Endothelial cell of umbilical vein (primary cell): ENCODE data around the gene NFYC. TPM values are rescaled to one million over a fixed set of nuclear protein-coding genes. Genes with fewer than 3 reads are reported as not detected.

Experiments used
- BruUV-seq: library from RNA; stranded (reverse); fragments of 400-500 nt; replicated peaks from 2 replicates; lab custom pipeline; 2021; lab: Mats Ljungman, UMichigan
- CTCF ChIA-PET: fragments of 300-600, 350-600 bp; sonication (Branson Sonifier 250); formaldehyde crosslinking; loops from one replicate; lab custom pipeline; 2021; ENCODE audit warnings: antibody characterized with exemption, inconsistent platforms; lab: Charles Lee
- POLR2A ChIA-PET: fragments of 300-600, 350-600 bp; sonication (Branson Sonifier 250); formaldehyde crosslinking; loops from one replicate; lab custom pipeline; 2021; ENCODE audit warnings: antibody characterized with exemption, inconsistent platforms; lab: Charles Lee
- DNase-seq: peaks from one replicate; pipeline ENCODE4 v3.0.0-alpha.2; 2011; ENCODE audit warnings: low read depth, low spot score
- FAIRE-seq: peaks from 2 replicates; lab custom pipeline; 2011; peaks lifted over from hg19 to GRCh38; lab: Jason Lieb, UNC
- H2AFZ ChIP-seq: 2 replicates; pipeline ENCODE4 v1.6.0; 2012; ENCODE audit warnings: low read depth, low read length, control low read depth, inconsistent platforms
- H3K27ac ChIP-seq: 2 replicates; pipeline ENCODE4 v1.5.1; 2011; ENCODE audit warnings: low read depth, mild to moderate bottlenecking, control low read depth, low read length, moderate library complexity; ENCODE audit not compliant: insufficient read depth
- H3K27me3 ChIP-seq, 2 experiments: 2 replicates each; pipeline versions ENCODE4 v1.6.0 to v1.6.1; 2011; ENCODE audit warnings: low read length in 2 of 2, mixed read lengths in 1 of 2; ENCODE audit not compliant: control insufficient read depth in 2 of 2, insufficient read depth in 2 of 2
- H3K36me3 ChIP-seq, 2 experiments: 2 replicates in 1 of 2; 3 replicates in 1 of 2; pipeline ENCODE4 v1.5.1; 2011; ENCODE audit warnings: low read length in 2 of 2, mild to moderate bottlenecking in 1 of 2, moderate library complexity in 1 of 2; ENCODE audit not compliant: control insufficient read depth in 2 of 2, insufficient read depth in 2 of 2; ENCODE audit errors: extremely low read depth in 1 of 2
- H3K4me1 ChIP-seq: 3 replicates; pipeline ENCODE4 v1.5.1; 2011; ENCODE audit warnings: mild to moderate bottlenecking, low read length; ENCODE audit not compliant: control insufficient read depth, insufficient read depth; ENCODE audit errors: extremely low read depth
- H3K4me2 ChIP-seq: 2 replicates; pipeline ENCODE4 v1.6.1; 2011; ENCODE audit warnings: low read length, control low read depth, mixed read lengths; ENCODE audit not compliant: insufficient read depth
- H3K4me3 ChIP-seq, 3 experiments: fragments of 200-600 bp in 1 of 3; sonication (generic), shearing (Covaris generic) in 1 of 3; replicated peaks in 1 of 3; 2 replicates each; pipeline ENCODE4 v1.5.1; 2011 to 2016; ENCODE audit warnings: control low read depth in 3 of 3, low read length in 3 of 3, mild to moderate bottlenecking in 2 of 3, inconsistent platforms in 1 of 3, low read depth in 1 of 3, moderate library complexity in 1 of 3; ENCODE audit not compliant: insufficient read depth in 1 of 3
- H3K79me2 ChIP-seq: 2 replicates; pipeline ENCODE4 v1.6.0; 2012; ENCODE audit warnings: low read length, inconsistent platforms; ENCODE audit not compliant: control insufficient read depth, insufficient read depth
- H3K9ac ChIP-seq: replicated peaks from 2 replicates; pipeline ENCODE3; 2011; ENCODE audit warnings: low read length, control low read depth; ENCODE audit not compliant: insufficient read depth; ENCODE audit errors: extremely low read depth
- H3K9me1 ChIP-seq: replicated peaks from 3 replicates; pipeline ENCODE4 v1.6.0; 2011; ENCODE audit warnings: mild to moderate bottlenecking, low read length; ENCODE audit not compliant: control insufficient read depth, insufficient read depth; ENCODE audit errors: extremely low read depth
- H3K9me3 ChIP-seq: replicated peaks from 2 replicates; pipeline ENCODE4 v1.5.1; 2012; ENCODE audit warnings: low read length, inconsistent platforms; ENCODE audit not compliant: control insufficient read depth, insufficient read depth
- H4K20me1 ChIP-seq: replicated peaks from 2 replicates; pipeline ENCODE3; 2011; ENCODE audit warnings: mild to moderate bottlenecking, low read length; ENCODE audit not compliant: control insufficient read depth, insufficient read depth; ENCODE audit errors: extremely low read depth
- EZH2 ChIP-seq: IDR thresholded peaks from 2 replicates; pipeline ENCODE4 v1.6.1; 2012; ENCODE audit warnings: borderline replicate concordance, low read depth, mild to moderate bottlenecking, moderate library complexity, low read length, inconsistent platforms; ENCODE audit not compliant: severe bottlenecking
- GATA2 ChIP-seq: IDR thresholded peaks from 2 replicates; pipeline ENCODE4 v1.7.0; 2011; ENCODE audit warnings: low read depth, mild to moderate bottlenecking, moderate library complexity, mixed read lengths, low read length; ENCODE audit not compliant: insufficient read length, insufficient read depth
- MAX ChIP-seq: IDR thresholded peaks from 2 replicates; pipeline ENCODE4 v1.6.1; 2011; ENCODE audit not compliant: insufficient read depth, insufficient read length
- POLR2AphosphoS5 ChIP-seq: IDR thresholded peaks from 2 replicates; pipeline ENCODE4 v1.6.1; 2012; ENCODE audit warnings: low read depth, mild to moderate bottlenecking, control low read depth, low read length, moderate library complexity; ENCODE audit not compliant: insufficient read depth
- dilution Hi-C: fragments of 300-500 bp; cut with MboI; formaldehyde crosslinking; loops from one replicate; pipeline ENCODE4 v1.15.0; 2019; ENCODE audit warnings: low sequenced_read_pairs; ENCODE audit not compliant: extremely low pct_ligation_motif_present
- intact Hi-C: fragments of 100-400 bp; cut with micrococcal nuclease; formaldehyde crosslinking; loops from one replicate; pipeline ENCODE4 v1.10.0; 2022
- polyA plus RNA-seq, 4 experiments: library from polyadenylated mRNA; depleted of rRNA in 3 of 4; stranded (reverse) in 3 of 4; unstranded in 1 of 4; fragments of >200 nt; gene quantifications; 2 replicates each; pipeline versions ENCODE4 v1.2.1 to v1.2.3, GENCODE V29; 2011 to 2012; ENCODE audit warnings: missing spikeins in 1 of 4
- total RNA-seq: library from RNA; stranded (reverse); gene quantifications from 2 replicates; pipeline ENCODE4 v1.2.3, GENCODE V29; 2021

Gene NFYC
- total and polyA plus RNA-seq, 2 donors (not counting 3 experiments of a cell fraction or from before 2014, with no cell fraction given): 51.1 to 81.7 TPM

- DNase-seq: no peak
- intact Hi-C loops (no loop called here), dilution Hi-C loops (no loop called here)
- ChIA-PET CTCF (interaction anchor here (0.8 to 1.9 kb wide), 3 partner anchors 15 to 198 kb away, joined by 3 to 6 read pairs (median 3); no protein-coding TSS in a partner anchor), POLR2A (no interaction called here)
- Histone ChIP-seq H3K4me1 (no peaks in the 10 kb centered on the region), H4K20me1 (no peaks in the 10 kb centered on the region), H3K4me3 (no peak overlapping the region), H3K27ac (no peak overlapping the region), H3K9ac (no peak overlapping the region), H3K36me3 (peaks cover 0 to 32% of the 10 kb centered on the region in 2 experiments), H3K4me2 (no peak overlapping the region), H3K79me2 (no peaks in the 10 kb centered on the region), H2AFZ (no peak overlapping the region), H3K9me3 (no peaks in the 10 kb centered on the region), H3K27me3 (no peaks in the 10 kb centered on the region), H3K9me1 (no peaks in the 10 kb centered on the region)
- FAIRE-seq: no peak
- BruUV-seq: no TSS peak
- TF ChIP-seq GATA2 (no peak), EZH2 (no peak)
Measured at GRCh38 chr1:40755067-40755466, 63.6 kb downstream of the NFYC start.

GRCh38 chr1:40756523-40756922 is 65.0 kb downstream of the NFYC start:
- no peak overlapping the region for H3K27ac ChIP-seq
- intact Hi-C loops: no loop called here
- peaks cover 0 to 34% of the 10 kb centered on the region in 2 experiments for H3K36me3 ChIP-seq
- no peaks in the 10 kb centered on the region for H3K27me3 ChIP-seq
- H4K20me1 ChIP-seq: no peaks in the 10 kb centered on the region
- H3K9me1 ChIP-seq: no peaks in the 10 kb centered on the region
- H3K4me1 ChIP-seq: no peaks in the 10 kb centered on the region
- no peaks in the 10 kb centered on the region for H3K79me2 ChIP-seq
- H3K4me3 ChIP-seq: no peak overlapping the region
- POLR2A ChIA-PET: no interaction called here
- no peaks in the 10 kb centered on the region for H3K9me3 ChIP-seq
- no TSS peak for BruUV-seq
- CTCF ChIA-PET: interaction anchor here (1.1 to 2.0 kb wide), 6 partner anchors 8 to 41 kb away, joined by 3 to 7 read pairs (median 4); no protein-coding TSS in a partner anchor
- no peak overlapping the region for H3K4me2 ChIP-seq
- dilution Hi-C loops: no loop called here
- DNase-seq (no peak), FAIRE-seq (no peak)
- H2AFZ ChIP-seq: no peak overlapping the region
- TF ChIP-seq MAX: no peak
- TF ChIP-seq POLR2AphosphoS5: no peak
- H3K9ac ChIP-seq: no peak overlapping the region
